NCI-H526 (cell line): Measurements from ENCODE around the gene ETS1.
A peak's percentile ranks its signal among the peaks of the same experiment; 100 is the strongest.

Experiments
- DNase-seq, 2 experiments: peaks; one replicate each; lab custom pipeline; 2025; lab: John Stamatoyannopoulos, UW

Gene ETS1

DNA sequence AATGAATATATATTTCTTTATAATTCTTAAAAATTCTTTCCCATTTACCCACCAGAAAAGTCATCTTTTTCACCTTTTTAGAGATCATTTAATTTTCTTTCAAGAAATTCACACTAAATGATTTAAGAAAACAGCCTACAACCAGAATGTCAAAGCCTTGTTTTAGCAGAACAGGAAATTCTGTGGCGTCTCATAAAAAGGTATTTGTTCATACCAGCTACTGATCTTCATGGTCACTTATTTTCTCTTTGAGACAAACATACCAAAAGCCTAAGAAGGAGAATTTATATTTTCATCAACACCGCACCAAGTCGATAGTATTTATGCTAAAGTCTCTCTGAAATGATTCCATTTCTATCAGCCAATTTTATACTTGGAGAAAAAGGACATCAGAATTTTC lies 105.3 kb downstream of the ETS1 start:
- no peak for DNase-seq

DNA sequence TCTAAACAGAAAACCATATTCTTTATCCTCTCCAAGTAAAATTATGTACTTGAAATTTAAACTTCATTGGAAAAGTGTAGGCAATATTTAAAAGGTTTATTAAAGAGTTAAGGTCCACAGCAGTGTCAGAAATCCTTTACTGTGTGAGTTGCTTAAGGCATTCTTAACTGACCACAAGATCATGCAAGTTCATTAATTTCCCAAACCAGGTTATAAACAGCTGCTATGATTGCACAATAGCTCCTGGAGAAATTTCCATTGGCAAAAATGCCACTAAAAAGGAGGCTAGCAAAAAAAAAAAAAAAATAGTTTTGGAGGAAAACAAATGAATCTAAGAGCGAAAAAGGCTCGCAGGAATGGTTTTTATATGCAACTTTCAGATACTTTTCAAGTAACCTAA lies 106.2 kb downstream of the ETS1 start:
- no peak for DNase-seq

DNA sequence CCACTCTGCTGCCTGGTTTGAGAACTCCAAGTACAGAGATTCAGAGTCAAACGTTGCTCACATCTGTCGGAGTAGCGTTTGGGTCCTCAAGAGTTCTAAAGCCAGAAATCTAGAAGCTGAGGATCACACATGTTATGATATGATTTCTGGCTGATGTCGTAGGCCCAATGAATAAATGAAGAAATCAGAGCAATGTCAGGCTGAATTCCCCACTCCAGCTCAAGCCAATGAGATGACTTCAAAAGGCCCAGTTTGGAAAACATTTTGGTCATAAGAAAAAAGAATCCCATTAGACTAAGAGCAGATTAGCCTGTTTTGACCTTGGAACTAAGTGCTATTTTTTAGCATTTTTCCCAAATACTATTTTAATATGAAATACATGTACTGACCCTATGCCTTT lies 106.7 kb downstream of the ETS1 start:
- no peak for DNase-seq

DNA sequence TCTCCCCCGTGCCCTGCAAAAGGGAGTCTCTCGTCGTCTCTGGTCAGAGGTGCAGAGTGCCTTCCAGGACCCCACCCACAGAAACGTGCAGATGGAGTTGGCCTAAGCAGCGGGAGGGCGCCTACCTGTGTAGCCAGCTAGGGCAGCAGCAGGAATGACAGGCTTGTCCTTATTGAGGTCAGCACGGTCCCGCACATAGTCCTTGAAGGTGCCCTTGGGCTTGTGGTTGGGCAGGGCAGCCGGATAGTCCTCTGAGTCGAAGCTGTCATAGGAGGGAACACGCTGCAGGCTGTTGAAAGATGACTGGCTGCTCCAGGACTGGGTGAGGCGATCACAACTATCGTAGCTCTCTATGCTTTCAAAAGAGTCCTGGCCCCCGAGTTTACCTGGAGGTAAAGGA lies 107.3 kb downstream of the ETS1 start:
- no peak for DNase-seq

DNA sequence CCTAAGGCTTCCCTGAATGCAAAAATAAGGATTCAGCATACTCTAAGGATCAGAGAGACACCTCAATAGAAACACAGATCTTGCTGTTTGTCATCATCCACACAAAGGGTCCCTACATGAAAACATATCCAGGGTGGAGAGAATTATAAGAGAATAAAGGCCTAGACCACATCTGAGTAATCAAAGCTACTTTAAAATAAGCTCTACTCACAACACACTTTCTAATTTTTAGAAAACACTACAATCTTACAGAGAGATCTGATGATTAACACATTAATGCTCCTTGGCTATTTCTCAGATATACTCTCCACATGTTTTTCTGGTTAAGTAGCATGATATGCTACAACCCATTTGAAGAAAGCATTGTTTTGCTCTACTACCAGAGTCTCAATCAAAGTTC lies 108.2 kb downstream of the ETS1 start:
- no peak for DNase-seq

DNA sequence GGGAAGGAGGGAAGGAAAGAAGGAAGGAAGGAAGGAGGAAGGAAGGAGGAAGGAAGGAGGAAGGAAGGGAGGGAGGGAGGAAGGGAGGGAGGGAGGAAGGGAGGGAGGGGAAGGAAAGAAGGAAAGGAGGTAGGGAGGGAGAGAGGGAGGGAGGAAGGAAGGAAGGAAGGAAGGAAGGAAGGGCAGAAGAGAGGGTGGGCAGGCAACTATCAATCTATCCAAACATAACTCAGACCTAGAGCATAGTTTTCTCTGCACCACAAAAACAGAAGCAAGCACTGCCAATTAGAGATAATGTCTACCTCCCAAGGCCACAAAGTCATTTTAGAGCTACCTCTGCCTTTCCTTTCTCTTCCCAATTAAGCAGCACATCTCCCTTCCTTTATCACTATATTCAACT lies 109.1 kb downstream of the ETS1 start:
- no peak for DNase-seq

DNA sequence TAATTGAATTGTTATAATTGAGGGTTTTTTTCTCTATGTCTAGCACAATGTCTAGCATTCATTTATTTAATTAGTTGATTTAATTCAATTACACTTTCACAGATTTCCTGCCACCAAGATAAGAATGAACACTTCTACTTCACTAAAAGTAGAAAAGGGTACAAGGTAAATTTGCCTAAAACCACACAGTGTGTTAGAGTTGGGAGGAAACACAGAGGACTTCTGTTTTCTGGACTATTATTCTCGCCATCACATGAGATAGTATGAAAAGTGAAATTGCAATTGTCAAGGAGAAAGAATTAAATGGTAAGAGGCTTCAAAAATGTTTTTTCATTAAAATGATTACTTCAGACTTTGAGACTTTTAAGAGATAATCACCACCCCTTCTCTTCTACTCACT lies 109.5 kb downstream of the ETS1 start:
- no peak for DNase-seq

DNA sequence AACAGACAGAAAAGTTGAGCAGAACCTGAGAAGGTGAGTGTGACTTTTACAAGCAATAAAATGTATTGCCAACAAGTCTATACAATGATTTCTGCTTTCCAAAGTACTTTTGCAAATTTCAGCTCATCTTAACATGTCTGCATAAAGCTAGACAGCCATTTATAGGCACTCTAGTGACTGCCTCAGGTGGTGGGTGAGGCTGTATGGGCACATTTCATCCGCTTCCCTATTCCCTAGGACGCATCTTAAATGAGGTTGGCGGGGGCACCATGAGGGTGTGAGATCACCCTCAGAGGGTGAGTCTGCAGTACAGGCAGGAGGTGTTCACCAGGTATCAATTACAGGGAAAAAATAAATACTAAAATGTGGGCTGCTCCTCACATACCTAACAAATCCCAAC lies 110.1 kb downstream of the ETS1 start:
- no peak for DNase-seq

DNA sequence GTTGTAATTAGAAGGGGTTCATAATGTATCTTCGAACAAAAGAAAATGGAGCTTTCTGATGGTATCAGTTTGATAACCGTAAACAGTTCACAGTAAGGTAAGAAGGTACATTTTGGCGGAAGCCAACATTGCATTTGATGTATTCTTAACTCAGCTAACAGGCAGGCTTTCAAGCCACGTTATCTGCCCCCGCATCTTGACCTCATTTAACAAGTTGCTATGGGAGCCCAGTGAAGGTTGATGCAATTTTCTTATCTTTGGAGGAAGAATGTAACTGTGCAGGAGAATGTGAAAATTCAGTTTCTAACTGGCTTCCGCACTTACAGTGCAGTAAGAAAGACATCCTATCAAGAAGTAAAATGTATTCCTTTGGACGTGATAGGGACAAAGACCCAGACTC lies 110.6 kb downstream of the ETS1 start:
- no peak for DNase-seq

DNA sequence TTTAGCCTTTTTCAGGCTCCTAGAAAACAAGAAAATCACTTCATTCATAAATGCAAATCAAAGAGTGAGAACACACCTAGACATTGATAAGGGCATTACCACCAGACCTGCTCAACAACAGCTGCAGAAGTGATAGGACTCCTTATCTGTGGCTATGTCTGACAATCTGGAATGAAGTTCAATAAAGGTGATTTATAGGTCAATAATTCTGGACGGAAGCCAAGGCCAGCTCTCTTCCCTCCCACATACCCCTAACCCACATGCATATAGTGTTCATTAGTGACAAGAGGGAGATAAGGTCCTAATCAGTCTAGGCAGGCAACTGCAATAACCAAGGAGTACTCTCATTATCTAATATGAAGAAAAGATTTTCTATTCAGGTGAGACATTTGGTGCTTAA lies 111.3 kb downstream of the ETS1 start:
- peak in 1 of 2 experiments; percentile 18 for DNase-seq

DNA sequence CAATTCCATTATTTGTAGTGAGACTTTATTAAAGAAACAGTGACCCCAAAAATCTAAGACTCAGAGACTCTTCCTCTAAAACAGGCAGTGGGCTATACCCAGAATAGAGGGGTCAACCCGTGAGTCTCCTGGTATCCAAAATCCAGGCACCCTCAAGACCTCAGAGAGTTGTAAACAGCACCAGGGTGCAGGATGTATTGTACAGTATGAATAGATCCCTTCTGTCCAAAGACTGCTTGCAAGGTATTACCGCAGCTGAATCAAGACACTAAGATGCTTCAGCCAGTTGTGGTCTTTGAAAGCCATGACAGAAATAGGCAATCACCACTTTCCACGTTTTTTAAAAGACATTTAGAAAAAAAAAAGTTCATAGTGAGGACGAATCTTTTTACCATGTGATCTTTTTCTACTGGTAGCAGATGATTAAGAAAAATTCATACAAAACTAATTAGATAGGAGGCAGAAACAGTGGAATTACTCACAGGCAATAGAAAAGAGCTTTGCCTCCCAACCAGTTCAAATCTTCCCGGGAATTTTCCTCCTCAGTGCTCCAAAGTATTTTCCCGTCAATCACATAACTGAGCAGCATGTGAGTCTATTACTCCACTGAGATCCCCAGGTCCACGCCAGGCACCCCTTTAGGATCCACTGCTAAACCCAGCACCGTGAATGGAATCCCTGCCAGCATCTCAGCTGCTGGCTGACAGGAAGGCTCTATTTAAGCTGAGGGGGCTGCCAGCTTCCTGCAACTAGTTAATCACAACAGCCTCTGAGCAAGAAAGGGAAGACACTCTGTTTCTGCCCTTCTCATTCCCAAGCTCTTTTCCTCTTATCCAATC lies 113.1 kb downstream of the ETS1 start:
- DNase-seq = no peak

DNA sequence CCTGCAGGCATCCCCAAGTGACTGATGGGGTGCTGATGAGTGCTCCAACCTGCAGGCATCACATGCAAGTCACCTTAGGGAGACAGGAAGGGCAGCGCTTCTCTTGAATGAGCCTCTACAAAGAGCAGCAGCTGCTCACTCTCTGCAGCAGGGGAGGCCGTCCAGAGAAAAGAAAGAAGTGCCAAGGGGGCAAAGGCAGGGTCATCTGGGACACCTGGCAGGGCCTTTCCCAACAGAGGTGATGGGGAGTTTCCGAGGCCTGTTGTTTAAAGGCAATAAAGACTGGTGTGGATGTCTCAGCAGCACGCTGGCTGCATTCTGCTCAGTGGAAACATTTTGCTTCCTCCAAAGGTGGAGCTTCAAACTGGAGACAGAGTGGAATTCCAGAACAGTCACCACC lies 113.7 kb downstream of the ETS1 start:
- no peak for DNase-seq

DNA sequence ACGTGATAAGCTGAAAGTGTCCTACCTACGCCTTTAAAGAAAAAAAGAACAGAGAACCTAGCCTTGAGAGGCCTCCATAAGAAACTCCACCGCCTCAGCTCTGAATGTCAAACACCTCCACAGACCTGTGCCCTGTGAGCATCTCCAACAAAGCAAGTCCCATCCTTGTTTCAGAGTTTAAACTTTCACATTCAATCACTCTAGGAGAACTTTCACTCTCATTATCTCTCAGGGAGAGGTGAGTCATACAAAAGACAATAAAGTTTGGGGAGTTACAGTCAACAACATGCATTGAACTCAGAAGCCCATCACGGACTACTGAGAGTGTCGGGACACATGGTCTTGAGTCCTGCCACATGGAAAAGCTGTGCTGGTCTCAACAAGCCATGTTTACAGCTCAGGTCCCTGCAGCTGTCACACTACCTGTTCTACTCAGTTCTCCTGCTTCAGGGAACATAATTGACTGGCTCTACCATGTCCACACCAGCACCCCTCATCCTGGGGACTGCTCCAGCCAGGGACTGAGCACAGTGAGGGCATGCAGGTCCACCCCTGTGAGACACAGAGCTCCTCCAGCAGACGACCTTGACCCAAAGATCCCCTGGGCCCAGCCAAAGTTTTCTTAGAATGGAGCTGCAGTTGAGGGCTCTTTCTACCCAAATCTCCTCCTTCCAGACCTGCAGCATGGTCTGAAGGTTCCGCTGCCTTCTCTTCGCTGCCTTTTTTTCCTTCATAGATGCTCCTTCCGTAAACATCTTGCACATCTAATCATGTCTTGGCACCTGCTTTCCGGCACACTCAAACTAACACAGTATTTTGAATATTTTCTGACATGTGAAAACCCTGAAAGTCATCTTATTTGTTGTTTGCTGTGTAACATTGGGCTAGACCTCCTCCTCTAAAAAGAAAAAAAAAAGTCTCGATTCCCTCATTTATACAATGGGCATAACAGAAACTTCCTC lies 114.9 kb downstream of the ETS1 start:
- DNase-seq = no peak

DNA sequence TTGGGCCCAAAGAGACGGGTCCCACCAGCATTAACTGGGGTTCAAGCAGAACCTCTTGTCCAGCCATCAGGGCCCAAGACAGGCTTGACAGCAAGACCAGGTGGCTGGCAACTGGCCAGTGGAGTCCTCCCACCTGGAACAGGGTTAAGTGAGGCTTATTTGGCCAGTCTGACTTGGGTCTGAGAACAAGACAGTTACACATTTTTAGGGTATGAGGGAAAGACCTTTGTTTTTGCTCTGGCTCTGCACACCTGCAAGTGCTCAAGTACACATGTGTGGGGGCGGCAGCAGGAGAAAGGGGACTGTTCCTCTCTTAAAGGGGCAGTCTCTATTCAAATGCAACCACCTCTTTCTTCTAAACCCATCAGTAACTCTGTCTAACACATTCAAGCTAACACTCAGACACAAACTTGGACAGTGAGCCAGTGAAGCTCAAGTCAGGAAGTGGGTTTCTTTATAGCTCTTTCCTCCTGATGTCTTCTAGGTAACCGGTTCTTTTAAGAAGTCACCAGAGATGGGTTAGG lies 116.2 kb downstream of the ETS1 start:
- peak in 1 of 2 experiments; percentile 59 for DNase-seq

DNA sequence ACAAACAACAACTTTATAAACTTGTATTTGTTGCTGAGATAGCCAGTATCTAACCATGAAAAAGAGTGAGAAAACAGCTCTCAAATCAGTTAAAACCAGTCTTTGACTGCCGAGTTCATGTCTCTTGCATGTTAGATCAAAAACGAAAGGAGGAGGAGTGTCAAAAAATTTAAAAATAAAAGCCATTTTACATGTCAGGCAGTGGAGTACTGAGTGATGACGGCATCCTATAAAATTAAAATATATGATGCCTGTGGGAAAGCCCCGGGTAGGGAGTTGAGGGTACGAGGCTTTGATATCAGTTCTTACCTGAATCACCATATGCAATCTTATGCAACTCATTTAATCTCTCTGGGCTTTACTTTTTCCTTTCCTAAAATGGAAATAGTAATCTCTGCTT lies 117.3 kb downstream of the ETS1 start:
- DNase-seq = no peak

DNA sequence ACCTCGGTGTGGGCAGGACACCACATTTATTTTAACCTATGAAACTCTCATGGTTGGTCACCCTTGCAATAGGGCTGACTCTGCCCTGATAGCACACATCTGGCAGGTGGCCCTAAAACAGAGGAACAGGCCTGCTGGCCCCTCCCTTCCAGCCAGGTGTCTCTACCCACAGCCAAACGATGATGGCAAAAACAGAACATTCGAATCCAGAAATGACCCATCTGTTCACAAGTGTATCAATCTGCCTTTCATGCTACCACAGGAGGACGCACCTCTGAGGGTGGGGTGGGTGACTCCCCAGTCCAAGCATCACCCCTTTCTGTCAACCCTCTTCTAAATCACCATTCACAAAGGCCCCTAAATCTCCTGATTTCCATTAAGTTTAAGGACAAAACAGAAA lies 118.1 kb downstream of the ETS1 start:
- DNase-seq = no peak

DNA sequence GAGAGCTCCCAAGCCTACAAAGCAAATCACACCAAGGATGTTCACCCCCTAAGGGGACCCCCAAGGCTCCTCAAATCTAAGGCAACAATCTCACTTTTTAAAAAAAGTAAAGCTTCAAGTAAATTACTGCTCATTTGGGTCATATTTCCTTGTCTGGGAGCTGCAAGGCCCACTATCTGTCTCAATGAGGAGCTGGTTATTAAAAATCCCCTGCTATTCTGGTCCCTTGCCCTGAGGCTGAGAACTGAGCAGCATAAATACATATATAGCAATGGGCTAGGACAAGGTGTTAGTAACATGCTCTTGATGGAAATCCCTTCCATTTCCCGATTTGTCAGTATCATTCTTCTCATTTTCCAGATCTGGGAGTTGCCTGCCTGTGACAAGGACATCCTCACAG lies 119.2 kb downstream of the ETS1 start:
- no peak for DNase-seq

DNA sequence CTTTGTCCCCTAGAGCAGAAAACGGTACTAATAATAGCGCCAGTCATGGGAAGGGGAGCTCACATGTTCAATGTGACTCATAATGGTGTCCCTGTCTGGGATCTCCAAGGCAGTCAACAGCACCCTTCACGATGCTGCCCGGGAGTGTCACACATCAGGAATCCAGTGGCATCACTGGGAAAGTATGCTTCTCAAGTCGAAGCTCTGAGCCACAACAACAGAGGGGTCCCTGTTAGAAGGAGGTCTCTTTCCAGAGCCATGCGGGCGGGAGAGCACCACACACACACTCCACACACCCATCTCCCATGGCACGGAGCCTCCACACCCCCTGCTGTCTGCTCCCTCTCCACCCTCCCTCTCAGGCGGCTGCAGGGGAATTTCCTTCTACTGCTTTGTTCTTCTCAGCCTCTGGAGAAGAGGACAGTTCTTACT lies 119.7 kb downstream of the ETS1 start:
- no peak for DNase-seq

DNA sequence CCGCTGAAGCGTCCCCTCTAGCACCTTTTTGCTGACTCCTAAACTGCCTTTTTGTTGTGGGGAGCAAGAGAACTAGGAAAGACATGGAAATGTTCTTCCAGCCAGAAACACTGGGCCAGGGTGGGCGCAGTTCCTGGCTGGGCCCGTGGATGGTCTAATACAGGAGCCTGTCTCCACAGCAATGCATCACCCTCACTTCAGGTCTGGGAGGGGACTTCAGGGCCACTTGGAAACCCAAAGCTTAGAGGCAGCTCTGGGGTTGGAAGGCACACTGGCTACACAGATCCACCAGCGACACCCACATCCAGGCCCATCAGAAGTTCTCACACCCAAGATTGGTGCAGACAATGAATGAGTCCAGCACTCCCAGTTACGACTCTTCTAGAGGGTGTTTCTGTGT lies 120.3 kb downstream of the ETS1 start:
- DNase-seq = no peak

DNA sequence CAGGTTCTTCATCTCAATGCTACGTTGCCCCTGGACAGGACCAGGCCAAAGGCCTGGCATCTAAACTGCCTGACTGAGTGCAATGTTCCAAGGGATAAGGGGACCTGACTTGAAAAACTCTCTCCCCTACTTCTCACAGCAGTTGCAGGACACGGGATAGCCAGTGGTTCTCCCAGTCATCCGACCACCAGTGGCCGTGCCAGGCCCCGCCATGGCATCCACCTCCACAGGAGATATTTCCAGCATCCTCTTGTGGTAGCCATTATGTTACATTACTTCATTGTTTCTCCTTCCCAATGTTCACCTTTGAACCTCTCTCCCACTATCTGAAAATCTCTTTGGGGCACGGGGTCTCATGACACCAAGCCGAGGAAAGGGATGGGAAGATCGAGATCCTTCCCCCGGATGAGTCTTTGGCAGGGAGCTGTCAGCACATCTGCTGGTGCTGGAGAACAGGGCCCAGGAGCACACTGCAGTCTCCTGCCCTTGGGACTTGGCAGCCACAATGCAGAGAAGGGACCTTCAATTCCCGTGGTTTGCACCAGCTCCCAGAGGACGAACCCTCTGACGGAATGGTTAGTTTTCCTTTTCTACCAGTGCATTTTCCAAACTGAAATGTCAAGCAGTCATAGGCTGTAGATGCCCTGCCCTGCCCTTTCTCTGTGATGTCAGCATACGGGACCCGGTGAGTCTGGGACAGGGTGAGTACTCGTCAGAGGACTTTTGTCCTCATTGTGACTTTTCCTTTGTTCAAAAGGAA lies 121.2 kb downstream of the ETS1 start:
- no peak for DNase-seq

DNA sequence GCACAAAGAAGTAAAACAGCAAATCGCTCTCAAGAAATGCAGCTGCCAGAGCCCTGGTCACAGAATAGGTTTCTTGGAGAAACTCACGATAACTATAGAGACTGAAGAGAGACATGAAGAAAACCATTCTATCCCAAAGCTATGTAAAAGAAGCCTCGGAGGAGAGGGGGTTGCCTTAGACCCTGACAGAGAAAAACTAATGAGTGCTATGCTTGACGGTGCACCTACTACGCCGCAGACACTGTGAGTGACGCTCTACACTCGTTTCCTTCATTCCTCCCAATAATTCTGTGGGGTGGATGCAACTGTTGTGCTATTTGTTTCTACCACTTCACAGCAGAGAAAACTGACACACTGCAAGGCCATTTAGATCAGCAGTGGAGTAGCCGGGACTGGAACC lies 121.8 kb downstream of the ETS1 start:
- no peak for DNase-seq

DNA sequence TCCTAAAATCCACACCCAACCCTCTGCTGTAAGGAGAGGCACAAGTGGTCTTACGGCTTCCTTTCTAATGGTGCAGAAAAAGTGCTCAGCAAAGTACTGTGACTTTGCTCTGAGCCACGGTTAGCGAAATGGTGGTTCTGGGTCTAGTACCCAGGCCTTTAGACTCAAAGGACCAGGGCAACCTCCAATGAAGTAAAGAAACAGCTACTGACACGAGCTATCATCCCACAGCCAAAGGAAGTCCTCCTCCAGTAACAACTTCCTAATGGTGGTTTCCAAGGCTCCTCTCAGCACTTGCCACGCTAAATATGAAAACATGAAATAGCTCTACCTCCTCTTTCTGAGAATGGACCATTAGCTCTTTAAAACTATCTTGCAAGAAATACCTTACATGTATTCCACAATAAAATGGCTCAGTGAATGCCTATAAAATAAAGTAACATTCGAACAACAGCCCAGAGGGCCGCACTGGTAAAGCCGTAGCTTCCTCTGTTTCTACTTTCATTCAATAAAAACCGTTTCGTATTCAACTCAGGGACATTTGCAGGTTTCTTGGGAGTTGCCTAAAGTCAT lies 122.4 kb downstream of the ETS1 start:
- DNase-seq = no peak
